Progenitor cell of endocrine pancreas (in vitro differentiated cells): ENCODE data around the gene VPS13C. TPM values are rescaled to one million over a fixed set of nuclear protein-coding genes. Genes with fewer than 3 reads are reported as not detected.
A peak's percentile ranks its signal among the peaks of the same experiment; 100 is the strongest.

Experiments used
- DNase-seq: peaks from one replicate; pipeline ENCODE4 v3.0.0; 2021; ENCODE audit warnings: low spot score; ENCODE audit not compliant: unreplicated experiment
- H3K27ac Mint-ChIP-seq: 2 replicates; pipeline ENCODE4 v1.8.0; 2021; ENCODE audit warnings: mild to moderate bottlenecking, moderate library complexity, mixed read lengths
- H3K27me3 Mint-ChIP-seq: 2 replicates; pipeline ENCODE4 v1.8.0; 2021; ENCODE audit warnings: mixed read lengths
- H3K36me3 Mint-ChIP-seq: 2 replicates; pipeline ENCODE4 v1.8.0; 2022; ENCODE audit warnings: mixed read lengths; ENCODE audit not compliant: insufficient read depth
- H3K4me1 Mint-ChIP-seq: 2 replicates; pipeline ENCODE4 v1.8.0; 2021; ENCODE audit warnings: low read depth, mixed read lengths
- H3K4me3 Mint-ChIP-seq: 2 replicates; pipeline ENCODE4 v1.8.0; 2021; ENCODE audit warnings: low read depth, mild to moderate bottlenecking, moderate library complexity, mixed read lengths
- H3K9me3 Mint-ChIP-seq: 2 replicates; pipeline ENCODE4 v1.8.0; 2021; ENCODE audit warnings: low read depth, mixed read lengths
- CTCF ChIP-seq: fragments of 200-600 bp; sonication (generic); IDR thresholded peaks from one replicate; pipeline ENCODE4 v1.5.0; 2021; ENCODE audit warnings: antibody characterized with exemption, mild to moderate bottlenecking; ENCODE audit not compliant: unreplicated experiment
- total RNA-seq: library from RNA; stranded (reverse); gene quantifications from 2 replicates; pipeline ENCODE4 v1.2.1, GENCODE V29; 2021

The VPS13C gene
- total RNA-seq, 1 donor from 2014 or later, result 47.7 TPM

DNA sequence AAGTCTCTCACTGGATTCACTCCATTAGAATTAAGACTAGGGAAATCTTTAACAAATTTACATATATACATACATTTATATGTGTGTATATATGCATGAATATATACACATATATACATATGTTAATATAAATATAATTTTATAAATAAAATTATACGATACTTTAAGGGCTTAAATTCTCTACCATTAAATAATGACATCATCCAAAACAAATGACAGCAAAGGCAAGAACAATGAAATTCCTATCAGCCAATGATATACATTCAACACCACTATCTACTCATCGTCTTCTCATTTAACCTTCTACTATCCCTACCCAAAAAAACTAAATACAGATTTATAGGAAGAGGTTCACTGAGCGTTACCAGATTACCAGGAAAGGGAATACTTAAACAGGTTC, 152.0 kb downstream of the VPS13C start:
- Mint-ChIP-seq H3K27me3 (no peaks in the 10 kb centered on the region), H3K36me3 (peaks cover 33% of the 10 kb centered on the region), H3K27ac (no peak overlapping the region), H3K9me3 (no peaks in the 10 kb centered on the region), H3K4me1 (peaks cover 4% of the 10 kb centered on the region), H3K4me3 (no peak overlapping the region)
- DNase-seq, result no peak
- TF ChIP-seq CTCF, result no peak

GRCh38 chr15:61907753-61908086, 152.5 kb downstream of the VPS13C start:
- no peak for TF ChIP-seq CTCF
- Mint-ChIP-seq H3K36me3 (peaks cover 35% of the 10 kb centered on the region), H3K27me3 (no peaks in the 10 kb centered on the region), H3K27ac (peak overlapping the region; percentile 20), H3K4me1 (peaks cover 4% of the 10 kb centered on the region), H3K9me3 (no peaks in the 10 kb centered on the region), H3K4me3 (no peak overlapping the region)
- DNase-seq, result no peak

DNA sequence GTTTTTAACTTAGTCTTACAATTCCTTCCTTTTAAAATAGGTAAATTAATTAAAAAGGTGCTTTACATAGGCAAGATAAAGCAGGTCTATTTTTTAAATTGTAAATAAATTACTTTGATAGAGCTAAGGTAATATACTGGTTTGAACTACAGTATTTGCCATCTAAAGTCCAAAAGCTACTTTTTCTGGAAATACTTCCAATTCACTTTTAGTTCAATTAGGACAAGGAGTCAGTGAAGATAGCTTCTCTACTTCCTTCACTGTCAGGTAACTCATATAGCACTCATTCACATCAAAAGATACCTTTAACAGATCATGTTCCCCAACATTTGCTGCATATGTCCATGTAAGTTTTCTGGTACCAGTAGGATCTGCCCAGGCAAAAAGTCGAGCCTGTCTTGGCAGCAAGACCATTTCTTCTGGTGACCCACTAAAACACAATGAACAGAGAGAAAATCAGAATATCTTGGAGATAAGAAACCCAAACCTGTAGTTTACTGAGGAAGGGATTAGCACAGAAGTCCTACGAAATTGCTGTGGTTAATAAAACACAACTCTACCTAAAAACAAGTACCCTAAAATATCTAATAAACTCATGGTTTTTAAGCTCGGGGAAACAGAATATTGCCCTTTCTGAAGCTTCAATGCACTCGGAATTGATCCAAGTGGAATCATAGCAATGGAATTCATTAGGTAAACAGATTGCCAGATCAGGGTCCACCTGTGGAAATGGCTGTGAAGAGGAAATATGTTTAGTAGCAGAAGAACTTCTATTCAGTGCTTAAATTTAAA, 153.1 kb downstream of the VPS13C start:
- peak overlapping the region; percentile 20 for H3K27ac Mint-ChIP-seq
- peaks cover 5% of the 10 kb centered on the region for H3K9me3 Mint-ChIP-seq
- H3K4me1 Mint-ChIP-seq, result peaks cover 4% of the 10 kb centered on the region
- H3K4me3 Mint-ChIP-seq, result no peak overlapping the region
- peaks cover 40% of the 10 kb centered on the region for H3K36me3 Mint-ChIP-seq
- H3K27me3 Mint-ChIP-seq, result no peaks in the 10 kb centered on the region
- DNase-seq, result no peak
- no peak for TF ChIP-seq CTCF

- H3K27ac Mint-ChIP-seq, result no peak overlapping the region
- no peak for TF ChIP-seq CTCF
- no peak for DNase-seq
- H3K36me3 Mint-ChIP-seq, result peaks cover 59% of the 10 kb centered on the region
- no peaks in the 10 kb centered on the region for H3K27me3 Mint-ChIP-seq
- no peaks in the 10 kb centered on the region for H3K4me1 Mint-ChIP-seq
- no peak overlapping the region for H3K4me3 Mint-ChIP-seq
- H3K9me3 Mint-ChIP-seq, result peaks cover 40% of the 10 kb centered on the region
These were observed 167.1 kb downstream of the VPS13C start for GRCh38 chr15:61893146-61893545.

- H3K36me3 Mint-ChIP-seq, result peaks cover 56% of the 10 kb centered on the region
- TF ChIP-seq CTCF, result no peak
- peaks cover 33% of the 10 kb centered on the region for H3K9me3 Mint-ChIP-seq
- no peaks in the 10 kb centered on the region for H3K27me3 Mint-ChIP-seq
- no peak overlapping the region for H3K27ac Mint-ChIP-seq
- no peaks in the 10 kb centered on the region for H3K4me1 Mint-ChIP-seq
- no peak overlapping the region for H3K4me3 Mint-ChIP-seq
- DNase-seq, result no peak
These were observed 168.1 kb downstream of the VPS13C start for GRCh38 chr15:61892140-61892539.
